Stimulated activated CD4-positive, alpha-beta T cell treated with anti-CD3 and anti-CD28 coated beads, Interleukin-12 subunit alpha, Interleukin-12 subunit beta, amount 100 ng/mL, for 4 hours (primary cell): Measurements from ENCODE around the gene TNIK.

ENCODE experiments used
- DNase-seq: peaks from one replicate; pipeline ENCODE4 v3.0.0-alpha.2; 2020

Gene TNIK

GRCh38 chr3:171115667-171116066, 344.5 kb downstream of the TNIK start:
- no peak for DNase-seq

- DNase-seq = no peak
Observed at GRCh38 chr3:171113716-171114115, 346.5 kb downstream of the TNIK start.

- no peak for DNase-seq
Observed at GRCh38 chr3:171110715-171111114, 349.5 kb downstream of the TNIK start.

- no peak for DNase-seq
Observed at GRCh38 chr3:171108066-171108465, 352.1 kb downstream of the TNIK start.

- no peak for DNase-seq
Observed at GRCh38 chr3:171103185-171103584, 357.0 kb downstream of the TNIK start.

GRCh38 chr3:171101982-171102641, 358.1 kb downstream of the TNIK start:
- DNase-seq = no peak

GRCh38 chr3:171099911-171100310, 360.3 kb downstream of the TNIK start:
- DNase-seq = no peak

GRCh38 chr3:171095063-171095462, 365.1 kb downstream of the TNIK start:
- DNase-seq = no peak

GRCh38 chr3:171094411-171094810, 365.8 kb downstream of the TNIK start:
- no peak for DNase-seq

GRCh38 chr3:171093462-171093861, 366.7 kb downstream of the TNIK start:
- DNase-seq = no peak

GRCh38 chr3:171092467-171092911, 367.7 kb downstream of the TNIK start:
- no peak for DNase-seq

GRCh38 chr3:171090321-171090720, 369.9 kb downstream of the TNIK start:
- DNase-seq = no peak

GRCh38 chr3:171088964-171089754, 371.0 kb downstream of the TNIK start:
- no peak for DNase-seq

GRCh38 chr3:171088496-171088895, 371.7 kb downstream of the TNIK start:
- no peak for DNase-seq

GRCh38 chr3:171086914-171087313, 373.3 kb downstream of the TNIK start:
- no peak for DNase-seq

- DNase-seq = no peak
Observed at GRCh38 chr3:171077261-171077660, 382.9 kb downstream of the TNIK start.

GRCh38 chr3:171072432-171072831, 387.8 kb downstream of the TNIK start:
- DNase-seq = no peak

GRCh38 chr3:171068658-171069057, 391.5 kb downstream of the TNIK start:
- no peak for DNase-seq

- no peak for DNase-seq
Observed at GRCh38 chr3:171066206-171066605, 394.0 kb downstream of the TNIK start.

GRCh38 chr3:171065732-171066131, 394.5 kb downstream of the TNIK start:
- no peak for DNase-seq

GRCh38 chr3:171064461-171064860, 395.7 kb downstream of the TNIK start:
- no peak for DNase-seq

GRCh38 chr3:171061749-171062148, 398.5 kb downstream of the TNIK start:
- no peak for DNase-seq

- no peak for DNase-seq
Observed at GRCh38 chr3:171059978-171060377, 400.2 kb downstream of the TNIK start.

- DNase-seq = no peak
Observed at GRCh38 chr3:171058873-171059603, 401.2 kb downstream of the TNIK start.
